Caco-2 (cell line): ENCODE data around the gene CACNB2. TPM values are rescaled to one million over a fixed set of nuclear protein-coding genes. Genes with fewer than 3 reads are reported as not detected.

Source experiments
- BruUV-seq: library from RNA; stranded (reverse); fragments of 400-500 nt; replicated peaks from 2 replicates; lab custom pipeline; 2021; lab: Mats Ljungman, UMichigan
- CTCF ChIA-PET: fragments of 300-600 bp; sonication (Branson Sonifier 250); formaldehyde crosslinking; loops from one replicate; lab custom pipeline; 2022; ENCODE audit warnings: antibody characterized with exemption; lab: Charles Lee
- POLR2A ChIA-PET: fragments of 300-600 bp; sonication (Branson Sonifier 250); formaldehyde crosslinking; loops from one replicate; lab custom pipeline; 2022; ENCODE audit warnings: antibody characterized with exemption; lab: Charles Lee
- DNase-seq, 2 experiments: peaks; one replicate each; pipeline versions ENCODE4 v3.0.0 to v3.0.0-alpha.2; 2020 to 2022
- H3K27me3 ChIP-seq: replicated peaks from 2 replicates; pipeline ENCODE4 v1.6.0; 2011; ENCODE audit warnings: low read length; ENCODE audit not compliant: control insufficient read depth, insufficient read depth
- H3K36me3 ChIP-seq: 2 replicates; pipeline ENCODE4 v1.5.1; 2011; ENCODE audit warnings: low read length; ENCODE audit not compliant: control insufficient read depth, insufficient read depth
- H3K4me1 ChIP-seq: fragments of 250-450 bp; sonication (Bioruptor Pico); 2 replicates; pipeline ENCODE4 v1.5.1; 2020; ENCODE audit warnings: mild to moderate bottlenecking
- H3K4me3 ChIP-seq: 2 replicates; pipeline ENCODE4 v1.5.1; 2011; ENCODE audit warnings: low read depth, mild to moderate bottlenecking, control low read depth, low read length
- H3K9me3 ChIP-seq: fragments of 250-450 bp; sonication (Bioruptor Pico); 2 replicates; pipeline ENCODE4 v1.5.1; 2020; ENCODE audit warnings: mild to moderate bottlenecking, moderate library complexity
- H3K27ac Mint-ChIP-seq: one replicate; pipeline ENCODE4 v1.8.0; 2022; ENCODE audit warnings: mixed read lengths; ENCODE audit not compliant: unreplicated experiment
- H3K27me3 Mint-ChIP-seq: one replicate; pipeline ENCODE4 v1.8.0; 2022; ENCODE audit warnings: mixed read lengths; ENCODE audit not compliant: insufficient read depth, unreplicated experiment
- H3K36me3 Mint-ChIP-seq: one replicate; pipeline ENCODE4 v1.8.0; 2022; ENCODE audit warnings: mild to moderate bottlenecking, mixed read lengths; ENCODE audit not compliant: insufficient read depth, unreplicated experiment
- H3K4me1 Mint-ChIP-seq: one replicate; pipeline ENCODE4 v1.8.0; 2022; ENCODE audit warnings: low read depth, mixed read lengths; ENCODE audit not compliant: unreplicated experiment
- H3K4me3 Mint-ChIP-seq: one replicate; pipeline ENCODE4 v1.8.0; 2022; ENCODE audit warnings: mild to moderate bottlenecking, moderate library complexity, mixed read lengths; ENCODE audit not compliant: unreplicated experiment
- H3K9me3 Mint-ChIP-seq: one replicate; pipeline ENCODE4 v1.8.0; 2022; ENCODE audit warnings: mixed read lengths; ENCODE audit not compliant: unreplicated experiment
- intact Hi-C: fragments of 100-400 bp; cut with micrococcal nuclease; formaldehyde crosslinking; loops from one replicate; pipeline ENCODE4 v1.10.0; 2022; ENCODE audit not compliant: unreplicated experiment
- total RNA-seq: library from RNA; stranded (reverse); gene quantifications from 2 replicates; pipeline ENCODE4 v1.2.3, GENCODE V29; 2022
- TF ChIP-seq, protein P1 (sequence below), 2 experiments: fragments of 200-600 bp in 1 of 2; IDR thresholded peaks; 1 replicate in 1 of 2; 2 replicates in 1 of 2; pipeline versions ENCODE4 v1.5.1 to v1.8.0; 2011 to 2022; ENCODE audit warnings: antibody characterized with exemption in 1 of 2, control low read depth in 1 of 2, inconsistent platforms in 1 of 2, low read depth in 1 of 2, low read length in 1 of 2, mild to moderate bottlenecking in 1 of 2, moderate library complexity in 1 of 2; ENCODE audit not compliant: insufficient read depth in 1 of 2, severe bottlenecking in 1 of 2, unreplicated experiment in 1 of 2

The CACNB2 gene
- total RNA-seq, 1 experiment from 2014 or later: 0.98 TPM

DNA sequence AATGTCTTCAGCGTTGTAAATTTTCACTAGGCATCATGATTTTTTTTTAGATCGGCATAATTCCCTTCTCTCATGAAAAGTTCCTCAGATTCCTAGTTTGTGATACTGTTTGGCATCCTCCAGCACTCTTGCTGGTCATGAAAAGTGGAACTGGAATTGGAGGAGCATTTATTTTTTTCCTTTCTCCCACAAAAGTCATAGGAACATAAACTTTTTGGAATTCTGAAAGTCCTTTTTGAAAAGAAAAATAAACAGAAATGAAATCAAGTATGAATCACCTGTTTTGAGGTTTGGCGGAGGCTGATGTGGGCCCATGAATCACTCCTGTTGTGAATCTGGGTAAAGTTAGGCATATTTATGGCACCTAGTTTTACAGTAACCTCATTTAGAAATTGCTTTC is 17.7 kb downstream of the CACNB2 start:
- Histone ChIP-seq H3K4me1 (no peaks in the 10 kb centered on the region), H3K9me3 (no peaks in the 10 kb centered on the region), H3K36me3 (no peaks in the 10 kb centered on the region), H3K27me3 (no peaks in the 10 kb centered on the region), H3K4me3 (no peak overlapping the region)
- H3K36me3 Mint-ChIP-seq: no peaks in the 10 kb centered on the region
- intact Hi-C loops: no loop called here
- no peak overlapping the region for H3K4me3 Mint-ChIP-seq
- H3K9me3 Mint-ChIP-seq: no peaks in the 10 kb centered on the region
- TF ChIP-seq, protein P1, sequence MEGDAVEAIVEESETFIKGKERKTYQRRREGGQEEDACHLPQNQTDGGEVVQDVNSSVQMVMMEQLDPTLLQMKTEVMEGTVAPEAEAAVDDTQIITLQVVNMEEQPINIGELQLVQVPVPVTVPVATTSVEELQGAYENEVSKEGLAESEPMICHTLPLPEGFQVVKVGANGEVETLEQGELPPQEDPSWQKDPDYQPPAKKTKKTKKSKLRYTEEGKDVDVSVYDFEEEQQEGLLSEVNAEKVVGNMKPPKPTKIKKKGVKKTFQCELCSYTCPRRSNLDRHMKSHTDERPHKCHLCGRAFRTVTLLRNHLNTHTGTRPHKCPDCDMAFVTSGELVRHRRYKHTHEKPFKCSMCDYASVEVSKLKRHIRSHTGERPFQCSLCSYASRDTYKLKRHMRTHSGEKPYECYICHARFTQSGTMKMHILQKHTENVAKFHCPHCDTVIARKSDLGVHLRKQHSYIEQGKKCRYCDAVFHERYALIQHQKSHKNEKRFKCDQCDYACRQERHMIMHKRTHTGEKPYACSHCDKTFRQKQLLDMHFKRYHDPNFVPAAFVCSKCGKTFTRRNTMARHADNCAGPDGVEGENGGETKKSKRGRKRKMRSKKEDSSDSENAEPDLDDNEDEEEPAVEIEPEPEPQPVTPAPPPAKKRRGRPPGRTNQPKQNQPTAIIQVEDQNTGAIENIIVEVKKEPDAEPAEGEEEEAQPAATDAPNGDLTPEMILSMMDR (IDR thresholded peaks at IDR 0.05; ENCODE audit: insufficient read depth in 1 of 2, low read depth in 1 of 2, low read length in 1 of 2, severe bottlenecking in 1 of 2, unreplicated experiment in 1 of 2): no peak
- no TSS peak for BruUV-seq
- H3K27me3 Mint-ChIP-seq: peaks cover 7% of the 10 kb centered on the region
- no peak for DNase-seq
- no peaks in the 10 kb centered on the region for H3K4me1 Mint-ChIP-seq
- POLR2A ChIA-PET: no interaction called here
- H3K27ac Mint-ChIP-seq: no peak overlapping the region
- CTCF ChIA-PET: no interaction called here

DNA sequence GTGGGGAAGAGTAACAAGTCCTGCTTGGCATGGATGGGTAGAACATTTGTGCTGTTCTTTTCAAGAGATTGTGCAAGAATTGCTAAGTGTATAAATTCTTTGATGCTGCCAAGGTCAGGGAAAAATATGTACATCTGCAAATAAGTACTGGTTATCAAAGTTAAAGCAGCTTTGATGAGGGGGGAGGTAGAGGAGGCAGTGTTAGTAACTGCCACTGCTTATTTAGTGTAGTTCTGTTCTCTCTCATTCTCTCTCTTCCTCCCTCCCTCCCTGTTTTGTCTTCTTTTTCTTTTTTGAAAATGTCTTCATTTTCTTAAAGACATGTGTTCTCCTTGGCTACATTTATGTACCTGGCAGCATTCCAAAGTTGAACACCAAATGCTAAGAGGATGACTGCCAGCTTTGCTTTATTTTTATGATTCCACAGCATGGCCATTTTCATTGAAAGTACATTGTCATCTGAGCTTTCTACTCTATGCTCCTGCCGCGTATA is 18.6 kb downstream of the CACNB2 start:
- H3K36me3 ChIP-seq: no peaks in the 10 kb centered on the region
- peaks cover 2% of the 10 kb centered on the region; the same call in 1 of the 2 replicates for H3K27me3 ChIP-seq
- Mint-ChIP-seq H3K27ac (no peak overlapping the region), H3K4me1 (no peaks in the 10 kb centered on the region), H3K9me3 (no peaks in the 10 kb centered on the region), H3K27me3 (peaks cover 13% of the 10 kb centered on the region), H3K36me3 (no peaks in the 10 kb centered on the region), H3K4me3 (no peak overlapping the region)
- no TSS peak for BruUV-seq
- H3K4me1 ChIP-seq: no peaks in the 10 kb centered on the region
- no peak for DNase-seq
- intact Hi-C loops: no loop called here
- POLR2A ChIA-PET: no interaction called here
- CTCF ChIA-PET: no interaction called here
- no peak overlapping the region for H3K4me3 ChIP-seq
- TF ChIP-seq, protein P1 (IDR thresholded peaks at IDR 0.05; ENCODE audit: insufficient read depth in 1 of 2, low read depth in 1 of 2, low read length in 1 of 2, severe bottlenecking in 1 of 2, unreplicated experiment in 1 of 2): no peak
- H3K9me3 ChIP-seq: no peaks in the 10 kb centered on the region

DNA sequence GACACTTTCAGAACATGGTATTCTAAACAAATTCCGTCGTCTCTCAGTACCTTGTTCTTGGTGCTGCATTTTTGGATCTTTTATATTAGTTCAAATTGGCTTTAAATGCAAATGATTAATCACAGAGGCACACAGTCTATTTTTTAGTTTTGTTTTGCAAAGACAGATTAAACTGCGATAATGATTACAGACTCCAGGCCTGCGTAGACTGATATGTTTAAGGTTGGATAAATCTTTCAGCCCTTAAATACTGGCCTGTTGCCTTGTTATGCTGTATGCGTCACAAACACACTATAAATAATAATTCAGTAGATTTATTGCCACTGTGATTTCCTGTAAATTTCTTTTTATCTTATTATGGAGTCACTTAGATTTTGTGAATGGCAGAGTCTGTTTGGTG is 19.3 kb downstream of the CACNB2 start:
- H3K4me3 ChIP-seq: no peak overlapping the region
- peaks cover 2% of the 10 kb centered on the region; the same call in 1 of the 2 replicates for H3K27me3 ChIP-seq
- Mint-ChIP-seq H3K4me3 (no peak overlapping the region), H3K27me3 (peaks cover 13% of the 10 kb centered on the region), H3K9me3 (no peaks in the 10 kb centered on the region), H3K27ac (no peak overlapping the region), H3K36me3 (no peaks in the 10 kb centered on the region), H3K4me1 (no peaks in the 10 kb centered on the region)
- ChIA-PET POLR2A (no interaction called here), CTCF (no interaction called here)
- TF ChIP-seq, protein P1 (IDR thresholded peaks at IDR 0.05; ENCODE audit: insufficient read depth in 1 of 2, low read depth in 1 of 2, low read length in 1 of 2, severe bottlenecking in 1 of 2, unreplicated experiment in 1 of 2): no peak
- intact Hi-C loops: no loop called here
- no TSS peak for BruUV-seq
- H3K36me3 ChIP-seq: no peaks in the 10 kb centered on the region
- H3K4me1 ChIP-seq: no peaks in the 10 kb centered on the region
- H3K9me3 ChIP-seq: no peaks in the 10 kb centered on the region
- no peak for DNase-seq
